Subcutaneous abdominal adipose tissue (tissue), 5 donors: ENCODE results near the gene TMEM9.

Source experiments
- H3K27ac ChIP-seq: one replicate; pipeline ENCODE4 v1.7.0; 2013; ENCODE audit warnings: low read depth, mild to moderate bottlenecking, inconsistent platforms, low read length, moderate library complexity
- H3K27me3 ChIP-seq, 5 donors: one replicate each; pipeline ENCODE4 v1.7.0; 2013; ENCODE audit warnings: low read length in 5 of 5, inconsistent platforms in 1 of 5; ENCODE audit not compliant: control insufficient read depth in 5 of 5, insufficient read depth in 4 of 5
- H3K36me3 ChIP-seq, 5 donors: one replicate each; pipeline ENCODE4 v1.7.0; 2013; ENCODE audit warnings: low read length in 5 of 5; ENCODE audit not compliant: control insufficient read depth in 5 of 5, insufficient read depth in 5 of 5
- H3K4me1 ChIP-seq, 5 donors: one replicate each; pipeline ENCODE4 v1.7.0; 2013; ENCODE audit warnings: low read length in 5 of 5, mild to moderate bottlenecking in 3 of 5, moderate library complexity in 1 of 5; ENCODE audit not compliant: control insufficient read depth in 5 of 5, insufficient read depth in 5 of 5
- H3K4me3 ChIP-seq, 5 donors: one replicate each; pipeline ENCODE4 v1.7.0; 2013; ENCODE audit warnings: low read length in 5 of 5, low read depth in 1 of 5
- H3K9ac ChIP-seq, 5 donors: one replicate each; pipeline ENCODE4 v1.7.0; 2013; ENCODE audit warnings: low read length in 5 of 5, mild to moderate bottlenecking in 4 of 5, moderate library complexity in 3 of 5
- H3K9me3 ChIP-seq, 5 donors: one replicate each; pipeline ENCODE4 v1.7.0; 2013; ENCODE audit warnings: low read length in 5 of 5; ENCODE audit not compliant: control insufficient read depth in 5 of 5
- donor health status: healthy.
- donor health status: healthy.
- donor health status: healthy.
- donor health status: healthy.
- donor health status: healthy.

Gene TMEM9

GRCh38 chr1:201103666-201104065 is 50.6 kb downstream of the TMEM9 start:
- Histone ChIP-seq H3K4me1 (no peaks in the 10 kb centered on the region), H3K4me3 (no peak overlapping the region), H3K36me3 (no peaks in the 10 kb centered on the region), H3K9me3 (no peaks in the 10 kb centered on the region), H3K27ac (no peak overlapping the region), H3K27me3 (peaks cover 0 to 5% (median 0%) of the 10 kb centered on the region in 5 donors), H3K9ac (no peak overlapping the region)

GRCh38 chr1:201100169-201100930 is 53.9 kb downstream of the TMEM9 start:
- Histone ChIP-seq H3K9ac (no peak overlapping the region), H3K27ac (no peak overlapping the region), H3K36me3 (no peaks in the 10 kb centered on the region), H3K9me3 (no peaks in the 10 kb centered on the region), H3K4me1 (no peaks in the 10 kb centered on the region), H3K4me3 (no peak overlapping the region), H3K27me3 (peaks cover 0 to 5% (median 0%) of the 10 kb centered on the region in 5 donors)

- Histone ChIP-seq H3K4me3 (no peak overlapping the region), H3K9ac (no peak overlapping the region), H3K27ac (no peak overlapping the region), H3K4me1 (no peaks in the 10 kb centered on the region), H3K9me3 (no peaks in the 10 kb centered on the region), H3K27me3 (peaks cover 0 to 5% (median 0%) of the 10 kb centered on the region in 5 donors), H3K36me3 (no peaks in the 10 kb centered on the region)
Measured at GRCh38 chr1:201098992-201099677, 55.1 kb downstream of the TMEM9 start.

GRCh38 chr1:201096977-201097856 is 57.1 kb downstream of the TMEM9 start:
- no peaks in the 10 kb centered on the region for H3K4me1 ChIP-seq
- H3K27me3 ChIP-seq, result peaks cover 0 to 5% (median 0%) of the 10 kb centered on the region in 5 donors
- no peak overlapping the region for H3K9ac ChIP-seq
- H3K9me3 ChIP-seq, result no peaks in the 10 kb centered on the region
- no peak overlapping the region for H3K4me3 ChIP-seq
- no peak overlapping the region for H3K27ac ChIP-seq
- no peaks in the 10 kb centered on the region for H3K36me3 ChIP-seq

GRCh38 chr1:201096041-201096461 is 58.2 kb downstream of the TMEM9 start:
- Histone ChIP-seq H3K9ac (no peak overlapping the region), H3K27ac (no peak overlapping the region), H3K4me1 (no peaks in the 10 kb centered on the region), H3K36me3 (no peaks in the 10 kb centered on the region), H3K27me3 (peaks cover 0 to 5% (median 0%) of the 10 kb centered on the region in 5 donors), H3K4me3 (no peak overlapping the region), H3K9me3 (no peaks in the 10 kb centered on the region)

- peaks cover 0 to 5% (median 0%) of the 10 kb centered on the region in 5 donors for H3K27me3 ChIP-seq
- no peak overlapping the region for H3K27ac ChIP-seq
- no peaks in the 10 kb centered on the region for H3K9me3 ChIP-seq
- H3K4me3 ChIP-seq, result no peak overlapping the region
- no peaks in the 10 kb centered on the region for H3K4me1 ChIP-seq
- no peaks in the 10 kb centered on the region for H3K36me3 ChIP-seq
- no peak overlapping the region for H3K9ac ChIP-seq
Measured at GRCh38 chr1:201095581-201095980, 58.7 kb downstream of the TMEM9 start.

GRCh38 chr1:201094832-201095231 is 59.4 kb downstream of the TMEM9 start:
- Histone ChIP-seq H3K4me3 (no peak overlapping the region), H3K27ac (no peak overlapping the region), H3K9ac (no peak overlapping the region), H3K36me3 (no peaks in the 10 kb centered on the region), H3K27me3 (peaks cover 0 to 5% (median 0%) of the 10 kb centered on the region in 5 donors), H3K9me3 (no peaks in the 10 kb centered on the region), H3K4me1 (no peaks in the 10 kb centered on the region)

- Histone ChIP-seq H3K36me3 (no peaks in the 10 kb centered on the region), H3K27ac (no peak overlapping the region), H3K4me3 (no peak overlapping the region), H3K27me3 (peaks cover 0 to 1% (median 0%) of the 10 kb centered on the region in 5 donors), H3K4me1 (no peaks in the 10 kb centered on the region), H3K9ac (no peak overlapping the region), H3K9me3 (no peaks in the 10 kb centered on the region)
Measured at GRCh38 chr1:201093962-201094361, 60.3 kb downstream of the TMEM9 start.

GRCh38 chr1:201093561-201093960 is 60.7 kb downstream of the TMEM9 start:
- no peak overlapping the region for H3K4me3 ChIP-seq
- no peak overlapping the region for H3K9ac ChIP-seq
- H3K27ac ChIP-seq, result no peak overlapping the region
- H3K9me3 ChIP-seq, result no peaks in the 10 kb centered on the region
- H3K27me3 ChIP-seq, result peaks cover 0 to 2% (median 0%) of the 10 kb centered on the region in 5 donors
- H3K4me1 ChIP-seq, result no peaks in the 10 kb centered on the region
- H3K36me3 ChIP-seq, result no peaks in the 10 kb centered on the region
